ENCODE data around the gene GPANK1. TPM values are rescaled to one million over a fixed set of nuclear protein-coding genes. Genes with fewer than 3 reads are reported as not detected.

Gene GPANK1
- total and polyA plus RNA-seq, 9 of the 15 experiments (the other 6 are each of a cell fraction or from before 2014, with no cell fraction given): 32.2 to 111 (median 46.3) TPM

- no peak for TF ChIP-seq ZNF407 (IDR thresholded peaks at IDR 0.05; ENCODE audit: low read depth)
- no peak for TF ChIP-seq ZNF583 (CRISPR knock-in tag; IDR thresholded peaks at IDR 0.05)
These were observed 24.2 kb downstream of the GPANK1 start (continued) for GRCh38 chr6:31640612-31641011.

GRCh38 chr6:31639449-31639861, 25.3 kb downstream of the GPANK1 start:
- H3K79me2 ChIP-seq (ENCODE audit: control insufficient read depth, insufficient read depth, low read length): no peaks in the 10 kb centered on the region
- ATAC-seq (no peak), DNase-seq (ENCODE audit: extremely low read depth in 1 of 4, low spot score in 3 of 4) (no peak), FAIRE-seq (no peak)
- H3K27ac ChIP-seq (ENCODE audit: extremely low read depth, low read depth, low read length): no peak overlapping the region
- H3K36me3 ChIP-seq (ENCODE audit: control insufficient read depth, insufficient read depth, low read length): peaks cover 96% of the 10 kb centered on the region
- in situ Hi-C loops (cut with MboI) (no loop called here), intact Hi-C loops (cut with micrococcal nuclease) (no loop called here)
- H3K4me1 ChIP-seq (replicated peaks in 1 of 2; ENCODE audit: control insufficient read depth in 2 of 2, insufficient read depth in 2 of 2, low read length in 2 of 2): peaks cover 3 to 13% of the 10 kb centered on the region in 2 experiments; a peak in 4 of 5 replicates
- H3K9me1 ChIP-seq (ENCODE audit: control insufficient read depth, insufficient read depth, low read length): no peaks in the 10 kb centered on the region
- H3K4me2 ChIP-seq (ENCODE audit: insufficient read depth, low read length): no peak overlapping the region
- H3K4me3 ChIP-seq: no peak overlapping the region
- no peaks in the 10 kb centered on the region for H3K9me3 ChIP-seq (replicated peaks; ENCODE audit: control insufficient read depth, insufficient read depth, low read depth, low read length)
- WGBS (ENCODE audit: insufficient coverage, low coverage, missing lambda C conversion rate): 92% methylated on average over 10 of the region's 10 CpGs
- no TSS peak for BruUV-seq (replicated peaks)
- H3K9ac ChIP-seq (ENCODE audit: insufficient read depth in 1 of 2, low read depth in 2 of 2, low read length in 2 of 2): no peak overlapping the region
- no peaks in the 10 kb centered on the region for H3K27me3 ChIP-seq (ENCODE audit: control insufficient read depth in 2 of 2, insufficient read depth in 2 of 2, low read length in 2 of 2)
- TF ChIP-seq RBM15 (IDR thresholded peaks at IDR 0.05; ENCODE audit: insufficient read depth, low read length) (no peak), CBFA2T3 (IDR thresholded peaks at IDR 0.05) (no peak), POLR2G (IDR thresholded peaks at IDR 0.05; ENCODE audit: low read depth, low read length) (peak; percentile 81), RBM22 (IDR thresholded peaks at IDR 0.05; ENCODE audit: low read depth, low read length, poor library complexity, severe bottlenecking) (peak; percentile 87), RBFOX2 (IDR thresholded peaks at IDR 0.05; ENCODE audit: low read depth, low read length) (peak; percentile 59), SMAD4 (CRISPR knock-in tag; conservative IDR thresholded peaks at IDR 0.05) (no peak)
- H2AFZ ChIP-seq (ENCODE audit: low read depth, low read length): no peak overlapping the region
- CTCF ChIA-PET (ENCODE audit: low intra/inter-chr PET ratio): no interaction called here
- POLR2A ChIA-PET: interaction anchor here (0.6 to 14.8 kb wide), 9 partner anchors 5 to 191 kb away, joined by 3 to 274 read pairs (median 9); partner anchors contain the start of genes APOM, BAG6, C6orf47 and GPANK1
- peaks cover 24% of the 10 kb centered on the region for H4K20me1 ChIP-seq (replicated peaks; ENCODE audit: control insufficient read depth, insufficient read depth, low read length)
